Gastroesophageal sphincter (tissue), 3 donors: ENCODE results near the gene SPTLC3.

Experiments used
- POLR2A ChIP-seq, 2 donors: fragments of 450-650 bp; IDR thresholded peaks; one replicate each; pipeline ENCODE4 v1.6.1; 2017; ENCODE audit warnings: antibody characterized with exemption in 2 of 2, mild to moderate bottlenecking in 2 of 2, moderate library complexity in 1 of 2
- POLR2AphosphoS5 ChIP-seq: sonication (generic); formaldehyde crosslinking; IDR thresholded peaks from one replicate; pipeline ENCODE4 v1.6.1; 2017; ENCODE audit warnings: antibody characterized with exemption
- TF ChIP-seq, protein P1 (sequence below), 4 experiments: fragments of 200-600 bp in 2 of 4; fragments of 450-650 bp in 2 of 4; sonication (generic) in 1 of 4; IDR thresholded peaks; one replicate each; pipeline ENCODE4 v1.5.1; 2017 to 2019; ENCODE audit warnings: antibody characterized with exemption in 4 of 4, mild to moderate bottlenecking in 2 of 4, moderate library complexity in 2 of 4

DNA sequence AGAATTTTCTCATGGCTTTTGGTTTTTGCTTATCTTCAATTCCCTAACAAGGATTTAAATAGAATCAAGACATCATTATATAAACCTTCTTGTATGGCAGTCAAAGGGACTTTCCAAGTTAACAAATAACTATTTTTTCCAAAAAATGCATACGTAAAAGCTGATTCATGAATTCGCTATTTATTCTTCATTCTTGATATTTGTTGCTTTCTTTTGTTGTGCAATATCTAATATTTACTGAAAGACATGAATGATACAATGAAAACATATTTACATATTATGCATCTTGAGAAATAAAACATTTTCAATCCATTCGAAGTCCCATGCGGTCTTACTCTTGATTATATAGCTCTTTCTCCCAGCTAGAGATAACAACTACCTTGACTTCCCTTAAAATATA lies 47.0 kb upstream of the SPTLC3 start:
- no peak for TF ChIP-seq POLR2A (IDR thresholded peaks at IDR 0.05)
- TF ChIP-seq, protein P1, sequence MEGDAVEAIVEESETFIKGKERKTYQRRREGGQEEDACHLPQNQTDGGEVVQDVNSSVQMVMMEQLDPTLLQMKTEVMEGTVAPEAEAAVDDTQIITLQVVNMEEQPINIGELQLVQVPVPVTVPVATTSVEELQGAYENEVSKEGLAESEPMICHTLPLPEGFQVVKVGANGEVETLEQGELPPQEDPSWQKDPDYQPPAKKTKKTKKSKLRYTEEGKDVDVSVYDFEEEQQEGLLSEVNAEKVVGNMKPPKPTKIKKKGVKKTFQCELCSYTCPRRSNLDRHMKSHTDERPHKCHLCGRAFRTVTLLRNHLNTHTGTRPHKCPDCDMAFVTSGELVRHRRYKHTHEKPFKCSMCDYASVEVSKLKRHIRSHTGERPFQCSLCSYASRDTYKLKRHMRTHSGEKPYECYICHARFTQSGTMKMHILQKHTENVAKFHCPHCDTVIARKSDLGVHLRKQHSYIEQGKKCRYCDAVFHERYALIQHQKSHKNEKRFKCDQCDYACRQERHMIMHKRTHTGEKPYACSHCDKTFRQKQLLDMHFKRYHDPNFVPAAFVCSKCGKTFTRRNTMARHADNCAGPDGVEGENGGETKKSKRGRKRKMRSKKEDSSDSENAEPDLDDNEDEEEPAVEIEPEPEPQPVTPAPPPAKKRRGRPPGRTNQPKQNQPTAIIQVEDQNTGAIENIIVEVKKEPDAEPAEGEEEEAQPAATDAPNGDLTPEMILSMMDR (IDR thresholded peaks at IDR 0.05) = no peak
- no peak for TF ChIP-seq POLR2AphosphoS5
